Measurements from ENCODE around the gene STXBP6. TPM values are rescaled to one million over a fixed set of nuclear protein-coding genes. Genes with fewer than 3 reads are reported as not detected.

The STXBP6 gene
- total RNA-seq, 1 donor: 5.8 TPM

- H3K79me2 ChIP-seq (ENCODE audit: insufficient read depth, low read length): no peaks in the 10 kb centered on the region
- H3K4me3 ChIP-seq (ENCODE audit: insufficient read depth, low read length): no peak overlapping the region
- peak; percentile 13 for DNase-seq (ENCODE audit: insufficient read length, low spot score, missing footprints)
Observed at GRCh38 chr14:25009891-25010290, 40.1 kb downstream of the STXBP6 start.

GRCh38 chr14:25007832-25008231 is 42.1 kb downstream of the STXBP6 start:
- Histone ChIP-seq H4K20me1 (ENCODE audit: insufficient read depth, low read length) (no peaks in the 10 kb centered on the region), H3K27ac (ENCODE audit: low read depth, low read length) (peak overlapping the region; percentile 69), H3K27me3 (ENCODE audit: insufficient read depth, low read length) (no peaks in the 10 kb centered on the region), H2AFZ (ENCODE audit: low read length) (no peak overlapping the region), H3K4me3 (ENCODE audit: insufficient read depth, low read length) (no peak overlapping the region), H3K4me1 (ENCODE audit: insufficient read depth, low read length) (peaks cover 26% of the 10 kb centered on the region), H3K4me2 (ENCODE audit: insufficient read depth, low read length) (no peak overlapping the region), H3K9me3 (ENCODE audit: low read depth, low read length) (no peaks in the 10 kb centered on the region), H3K79me2 (ENCODE audit: insufficient read depth, low read length) (no peaks in the 10 kb centered on the region), H3K36me3 (ENCODE audit: insufficient read depth, low read length) (no peaks in the 10 kb centered on the region)
- DNase-seq (ENCODE audit: insufficient read length, low spot score, missing footprints): peak; percentile 1
- TF ChIP-seq, protein P1, sequence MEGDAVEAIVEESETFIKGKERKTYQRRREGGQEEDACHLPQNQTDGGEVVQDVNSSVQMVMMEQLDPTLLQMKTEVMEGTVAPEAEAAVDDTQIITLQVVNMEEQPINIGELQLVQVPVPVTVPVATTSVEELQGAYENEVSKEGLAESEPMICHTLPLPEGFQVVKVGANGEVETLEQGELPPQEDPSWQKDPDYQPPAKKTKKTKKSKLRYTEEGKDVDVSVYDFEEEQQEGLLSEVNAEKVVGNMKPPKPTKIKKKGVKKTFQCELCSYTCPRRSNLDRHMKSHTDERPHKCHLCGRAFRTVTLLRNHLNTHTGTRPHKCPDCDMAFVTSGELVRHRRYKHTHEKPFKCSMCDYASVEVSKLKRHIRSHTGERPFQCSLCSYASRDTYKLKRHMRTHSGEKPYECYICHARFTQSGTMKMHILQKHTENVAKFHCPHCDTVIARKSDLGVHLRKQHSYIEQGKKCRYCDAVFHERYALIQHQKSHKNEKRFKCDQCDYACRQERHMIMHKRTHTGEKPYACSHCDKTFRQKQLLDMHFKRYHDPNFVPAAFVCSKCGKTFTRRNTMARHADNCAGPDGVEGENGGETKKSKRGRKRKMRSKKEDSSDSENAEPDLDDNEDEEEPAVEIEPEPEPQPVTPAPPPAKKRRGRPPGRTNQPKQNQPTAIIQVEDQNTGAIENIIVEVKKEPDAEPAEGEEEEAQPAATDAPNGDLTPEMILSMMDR (IDR thresholded peaks at IDR 0.05; ENCODE audit: extremely low read depth, low read depth, low read length): no peak

More at GRCh38 chr14:25009891-25010290, 40.1 kb downstream of the STXBP6 start:
- H4K20me1 ChIP-seq (ENCODE audit: insufficient read depth, low read length): no peaks in the 10 kb centered on the region
- no peak overlapping the region for H3K27ac ChIP-seq (ENCODE audit: low read depth, low read length)
- H3K4me2 ChIP-seq (ENCODE audit: insufficient read depth, low read length): peak overlapping the region; percentile 18
- H3K4me1 ChIP-seq (ENCODE audit: insufficient read depth, low read length): peaks cover 21% of the 10 kb centered on the region
- no peaks in the 10 kb centered on the region for H3K27me3 ChIP-seq (ENCODE audit: insufficient read depth, low read length)
- H3K9me3 ChIP-seq (ENCODE audit: low read depth, low read length): no peaks in the 10 kb centered on the region
- H3K36me3 ChIP-seq (ENCODE audit: insufficient read depth, low read length): no peaks in the 10 kb centered on the region
- peak overlapping the region; percentile 45 for H2AFZ ChIP-seq (ENCODE audit: low read length)
- TF ChIP-seq, protein P1 (IDR thresholded peaks at IDR 0.05; ENCODE audit: extremely low read depth, low read depth, low read length): no peak

GRCh38 chr14:25006961-25007795 is 42.8 kb downstream of the STXBP6 start:
- DNase-seq (ENCODE audit: insufficient read length, low spot score, missing footprints): peak; percentile 73
- Histone ChIP-seq H3K4me2 (ENCODE audit: insufficient read depth, low read length) (peak overlapping the region; percentile 4), H3K36me3 (ENCODE audit: insufficient read depth, low read length) (no peaks in the 10 kb centered on the region), H3K4me1 (ENCODE audit: insufficient read depth, low read length) (peaks cover 26% of the 10 kb centered on the region), H2AFZ (ENCODE audit: low read length) (no peak overlapping the region), H3K27ac (ENCODE audit: low read depth, low read length) (peak overlapping the region; percentile 69), H3K4me3 (ENCODE audit: insufficient read depth, low read length) (no peak overlapping the region), H3K27me3 (ENCODE audit: insufficient read depth, low read length) (no peaks in the 10 kb centered on the region), H3K79me2 (ENCODE audit: insufficient read depth, low read length) (no peaks in the 10 kb centered on the region), H4K20me1 (ENCODE audit: insufficient read depth, low read length) (no peaks in the 10 kb centered on the region), H3K9me3 (ENCODE audit: low read depth, low read length) (no peaks in the 10 kb centered on the region)
- TF ChIP-seq, protein P1 (IDR thresholded peaks at IDR 0.05; ENCODE audit: extremely low read depth, low read depth, low read length): no peak

- Histone ChIP-seq H3K4me2 (ENCODE audit: insufficient read depth, low read length) (no peak overlapping the region), H2AFZ (ENCODE audit: low read length) (no peak overlapping the region), H3K4me3 (ENCODE audit: insufficient read depth, low read length) (no peak overlapping the region), H3K4me1 (ENCODE audit: insufficient read depth, low read length) (peaks cover 28% of the 10 kb centered on the region), H3K79me2 (ENCODE audit: insufficient read depth, low read length) (no peaks in the 10 kb centered on the region), H3K36me3 (ENCODE audit: insufficient read depth, low read length) (no peaks in the 10 kb centered on the region), H3K9me3 (ENCODE audit: low read depth, low read length) (no peaks in the 10 kb centered on the region), H4K20me1 (ENCODE audit: insufficient read depth, low read length) (no peaks in the 10 kb centered on the region), H3K27me3 (ENCODE audit: insufficient read depth, low read length) (no peaks in the 10 kb centered on the region), H3K27ac (ENCODE audit: low read depth, low read length) (no peak overlapping the region)
- TF ChIP-seq, protein P1 (IDR thresholded peaks at IDR 0.05; ENCODE audit: extremely low read depth, low read depth, low read length): no peak
- DNase-seq (ENCODE audit: insufficient read length, low spot score, missing footprints): no peak
Observed at GRCh38 chr14:25006031-25006430, 43.9 kb downstream of the STXBP6 start.
